KMS-11 (cell line): ENCODE results near the gene LEO1.

Source experiments
- H2AFZ ChIP-seq: fragments of 200-600 bp; sonication (generic); 2 replicates; pipeline ENCODE4 v1.6.1; 2016; ENCODE audit warnings: antibody characterized with exemption, mixed run types, low read depth
- H3K27ac ChIP-seq: fragments of 200-600 bp; sonication (generic); 2 replicates; pipeline ENCODE4 v1.6.1; 2016; ENCODE audit warnings: mild to moderate bottlenecking, mixed run types
- H3K27me3 ChIP-seq: fragments of 200-600 bp; sonication (generic); 2 replicates; pipeline ENCODE4 v1.6.1; 2017; ENCODE audit warnings: mild to moderate bottlenecking, low read depth, mixed run types, moderate library complexity; ENCODE audit not compliant: insufficient read depth
- H3K36me3 ChIP-seq: fragments of 200-600 bp; sonication (generic); 2 replicates; pipeline ENCODE4 v1.6.1; 2017; ENCODE audit warnings: mild to moderate bottlenecking, mixed run types; ENCODE audit not compliant: insufficient read depth
- H3K4me1 ChIP-seq: fragments of 200-600 bp; sonication (generic); 2 replicates; pipeline ENCODE4 v1.6.1; 2016; ENCODE audit warnings: mild to moderate bottlenecking, low read depth, mixed run types; ENCODE audit not compliant: poor library complexity, severe bottlenecking
- H3K4me2 ChIP-seq: fragments of 200-600 bp; sonication (generic); 2 replicates; pipeline ENCODE4 v1.7.0; 2016; ENCODE audit warnings: mild to moderate bottlenecking, mixed run types
- H3K4me3 ChIP-seq: fragments of 200-600 bp; sonication (generic); IDR thresholded peaks from 2 replicates; pipeline ENCODE4 v1.6.1; 2017; ENCODE audit warnings: low read depth, low read length, mixed read lengths; ENCODE audit not compliant: insufficient read depth
- H3K79me2 ChIP-seq: fragments of 200-600 bp; sonication (generic); 2 replicates; pipeline ENCODE4 v1.6.1; 2016; ENCODE audit warnings: low read depth, mixed run types; ENCODE audit not compliant: insufficient read depth
- H3K9ac ChIP-seq: fragments of 200-600 bp; sonication (generic); 2 replicates; pipeline ENCODE4 v1.6.1; 2016; ENCODE audit warnings: mild to moderate bottlenecking, mixed run types
- H4K20me1 ChIP-seq: fragments of 200-600 bp; sonication (generic); 2 replicates; pipeline ENCODE4 v1.6.1; 2016; ENCODE audit warnings: mild to moderate bottlenecking, mixed run types; ENCODE audit not compliant: insufficient read depth
- CTCF ChIP-seq: fragments of 200-600 bp; sonication (generic); conservative IDR thresholded peaks from 2 replicates; pipeline ENCODE4 v1.6.1; 2017; ENCODE audit warnings: low read depth, mild to moderate bottlenecking, antibody characterized with exemption, low read length, moderate library complexity, mixed read lengths

LEO1 gene

GRCh38 chr15:51991141-51991540, 19.6 kb upstream of the LEO1 start:
- Histone ChIP-seq H3K36me3 (no peaks in the 10 kb centered on the region), H3K9ac (no peak overlapping the region), H3K27me3 (no peaks in the 10 kb centered on the region), H4K20me1 (no peaks in the 10 kb centered on the region), H3K79me2 (no peaks in the 10 kb centered on the region), H2AFZ (no peak overlapping the region), H3K4me2 (no peak overlapping the region), H3K27ac (no peak overlapping the region), H3K4me3 (no peak overlapping the region), H3K4me1 (no peaks in the 10 kb centered on the region)
- no peak for TF ChIP-seq CTCF

GRCh38 chr15:51982770-51983103, 11.2 kb upstream of the LEO1 start:
- 0 out of 2 replicates have a peak overlapping the region, but pooled peaks have one; percentile 60 for H3K27ac ChIP-seq
- no peaks in the 10 kb centered on the region for H3K79me2 ChIP-seq
- H2AFZ ChIP-seq: peak overlapping the region; percentile 56; the same call in 1 of the 2 replicates
- H3K4me1 ChIP-seq: peaks cover 20% of the 10 kb centered on the region
- no peaks in the 10 kb centered on the region for H3K36me3 ChIP-seq
- H3K27me3 ChIP-seq: no peaks in the 10 kb centered on the region
- H3K4me2 ChIP-seq: no peak overlapping the region; the same call in 1 of the 2 replicates
- H4K20me1 ChIP-seq: no peaks in the 10 kb centered on the region
- H3K4me3 ChIP-seq: no peak overlapping the region
- no peak for TF ChIP-seq CTCF
- H3K9ac ChIP-seq: no peak overlapping the region

GRCh38 chr15:51982013-51982769, 10.6 kb upstream of the LEO1 start:
- Histone ChIP-seq H3K9ac (peak overlapping the region; percentile 51), H3K27ac (peak overlapping the region; percentile 60)

GRCh38 chr15:51973775-51974174, 2.2 kb upstream of the LEO1 start:
- Histone ChIP-seq H3K4me1 (peaks cover 12% of the 10 kb centered on the region), H3K4me3 (no peak overlapping the region), H3K9ac (no peak overlapping the region), H2AFZ (no peak overlapping the region), H3K27me3 (no peaks in the 10 kb centered on the region), H3K27ac (no peak overlapping the region), H4K20me1 (no peaks in the 10 kb centered on the region), H3K79me2 (peaks cover 29% of the 10 kb centered on the region), H3K36me3 (no peaks in the 10 kb centered on the region), H3K4me2 (no peak overlapping the region)
- TF ChIP-seq CTCF: no peak

More at GRCh38 chr15:51982013-51982769, 10.6 kb upstream of the LEO1 start:
- H3K4me3 ChIP-seq: no peak overlapping the region
- H3K79me2 ChIP-seq: no peaks in the 10 kb centered on the region
- TF ChIP-seq CTCF: peak; percentile 64
- peaks cover 20% of the 10 kb centered on the region for H3K4me1 ChIP-seq
- H3K36me3 ChIP-seq: no peaks in the 10 kb centered on the region
- H3K27me3 ChIP-seq: no peaks in the 10 kb centered on the region
- H2AFZ ChIP-seq: peak overlapping the region; percentile 56
- H3K4me2 ChIP-seq: peak overlapping the region; percentile 71
- no peaks in the 10 kb centered on the region for H4K20me1 ChIP-seq
